OCI-LY7 (cell line): Measurements from ENCODE around the gene RIMS1.

Experiments used
- EZH2phosphoT487 ChIP-seq: fragments of 200-600 bp; sonication (generic); IDR thresholded peaks from 2 replicates; pipeline ENCODE4 v1.6.1; 2018; ENCODE audit warnings: low read depth, borderline replicate concordance, mild to moderate bottlenecking, mixed run types, antibody characterized with exemption, low read length, moderate library complexity, mixed read lengths
- TF ChIP-seq, protein P1 (sequence below): fragments of 200-600 bp; sonication (generic); conservative IDR thresholded peaks from 2 replicates; pipeline ENCODE4 v1.5.1; 2014; ENCODE audit warnings: mild to moderate bottlenecking, antibody characterized with exemption, low read length, moderate library complexity, mixed read lengths

DNA sequence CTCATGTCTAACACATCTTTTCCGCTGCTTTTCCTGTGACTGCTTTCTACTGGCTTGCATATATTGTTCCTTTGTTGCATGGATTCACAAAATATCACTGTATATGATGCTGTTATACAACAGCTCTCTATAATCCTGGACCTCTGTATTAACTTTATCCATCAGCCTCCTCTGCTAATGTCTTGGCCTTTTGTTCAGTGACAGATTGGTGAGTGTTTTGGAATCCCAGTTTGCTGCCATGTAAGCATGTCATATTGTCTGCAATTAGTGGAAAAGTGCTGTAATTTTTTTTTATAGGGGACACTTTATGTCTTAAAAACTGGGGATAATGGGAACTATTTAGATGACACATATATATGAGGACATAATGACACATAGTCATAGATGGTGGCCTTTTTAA is 3.0 kb downstream of the RIMS1 start:
- TF ChIP-seq, protein P1, sequence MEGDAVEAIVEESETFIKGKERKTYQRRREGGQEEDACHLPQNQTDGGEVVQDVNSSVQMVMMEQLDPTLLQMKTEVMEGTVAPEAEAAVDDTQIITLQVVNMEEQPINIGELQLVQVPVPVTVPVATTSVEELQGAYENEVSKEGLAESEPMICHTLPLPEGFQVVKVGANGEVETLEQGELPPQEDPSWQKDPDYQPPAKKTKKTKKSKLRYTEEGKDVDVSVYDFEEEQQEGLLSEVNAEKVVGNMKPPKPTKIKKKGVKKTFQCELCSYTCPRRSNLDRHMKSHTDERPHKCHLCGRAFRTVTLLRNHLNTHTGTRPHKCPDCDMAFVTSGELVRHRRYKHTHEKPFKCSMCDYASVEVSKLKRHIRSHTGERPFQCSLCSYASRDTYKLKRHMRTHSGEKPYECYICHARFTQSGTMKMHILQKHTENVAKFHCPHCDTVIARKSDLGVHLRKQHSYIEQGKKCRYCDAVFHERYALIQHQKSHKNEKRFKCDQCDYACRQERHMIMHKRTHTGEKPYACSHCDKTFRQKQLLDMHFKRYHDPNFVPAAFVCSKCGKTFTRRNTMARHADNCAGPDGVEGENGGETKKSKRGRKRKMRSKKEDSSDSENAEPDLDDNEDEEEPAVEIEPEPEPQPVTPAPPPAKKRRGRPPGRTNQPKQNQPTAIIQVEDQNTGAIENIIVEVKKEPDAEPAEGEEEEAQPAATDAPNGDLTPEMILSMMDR = no peak
- TF ChIP-seq EZH2phosphoT487 = no peak
